Lower lobe of right lung (tissue), 2 donors: ENCODE data around the gene ACSM5. TPM values are rescaled to one million over a fixed set of nuclear protein-coding genes. Genes with fewer than 3 reads are reported as not detected.
"Not testable (repeated sequence)": the region's sequence is repeated elsewhere in the genome, so short reads cannot be mapped to it uniquely, and the experiment has no call there.

Source experiments
- ATAC-seq, 2 donors: fragments of 200-7000 bp; cut with Tn5 transposase; one replicate each; pipeline ENCODE4 v1.9.1; 2020 to 2022; ENCODE audit warnings: mild to moderate bottlenecking in 2 of 2, moderate library complexity in 2 of 2
- DNase-seq: peaks from one replicate; pipeline ENCODE4 v3.0.0-alpha.2; 2020
- H3K27ac ChIP-seq: fragments of 200-600 bp; one replicate; pipeline ENCODE4 v1.8.0; 2022
- H3K27me3 ChIP-seq: fragments of 200-600 bp; one replicate; pipeline ENCODE4 v1.8.0; 2022; ENCODE audit warnings: low read depth
- H3K36me3 ChIP-seq: fragments of 200-600 bp; one replicate; pipeline ENCODE4 v1.8.0; 2022; ENCODE audit warnings: mild to moderate bottlenecking
- H3K4me1 ChIP-seq: fragments of 200-600 bp; one replicate; pipeline ENCODE4 v1.8.0; 2022
- H3K4me3 ChIP-seq: fragments of 200-600 bp; one replicate; pipeline ENCODE4 v1.8.0; 2022; ENCODE audit warnings: mild to moderate bottlenecking
- H3K9me3 ChIP-seq: fragments of 200-600 bp; one replicate; pipeline ENCODE4 v1.8.0; 2022
- intact Hi-C: fragments of 100-400 bp; cut with DNase I; formaldehyde crosslinking; loops from one replicate; pipeline ENCODE4 v1.11.0; 2022
- total RNA-seq: library from RNA; stranded (reverse); fragmentation: NEBNext Ultra II Directional; extraction: Animal tissue kit (Norgen Biotek cat#: 25700); gene quantifications from one replicate; pipeline ENCODE4 v1.2.1, GENCODE V29; 2021
- TF ChIP-seq, protein P1 (sequence below): fragments of 200-600 bp; IDR thresholded peaks from one replicate; pipeline ENCODE4 v1.8.0; 2022; ENCODE audit warnings: antibody characterized with exemption, mild to moderate bottlenecking
- donor health status: DM: no; HTN: yes; CAD: no; lungs with severe emphysema.

ACSM5 gene
- total RNA-seq, 1 donor from 2014 or later = 4.3 TPM

DNA sequence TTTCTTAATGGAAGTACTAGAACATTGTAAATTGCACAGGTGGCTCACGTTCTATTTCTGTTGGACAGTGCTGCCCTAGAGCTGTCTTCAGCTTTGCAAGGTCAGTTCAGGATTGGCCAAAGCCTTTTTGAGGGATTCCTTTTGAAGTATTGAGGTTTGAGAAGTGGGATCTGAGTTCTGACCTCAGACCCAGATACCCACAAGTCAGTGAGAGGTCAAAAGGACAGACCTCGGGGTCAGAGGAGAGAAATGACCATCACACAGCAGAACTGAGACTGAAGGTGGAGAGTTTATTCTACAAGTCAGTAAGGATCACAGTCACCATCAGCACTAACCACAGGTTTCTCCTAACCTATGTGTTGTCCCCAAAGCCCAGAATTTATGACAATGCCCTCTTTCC is 1.7 kb downstream of the ACSM5 start:
- ATAC-seq = no peak
- no peak overlapping the region for H3K27ac ChIP-seq

DNA sequence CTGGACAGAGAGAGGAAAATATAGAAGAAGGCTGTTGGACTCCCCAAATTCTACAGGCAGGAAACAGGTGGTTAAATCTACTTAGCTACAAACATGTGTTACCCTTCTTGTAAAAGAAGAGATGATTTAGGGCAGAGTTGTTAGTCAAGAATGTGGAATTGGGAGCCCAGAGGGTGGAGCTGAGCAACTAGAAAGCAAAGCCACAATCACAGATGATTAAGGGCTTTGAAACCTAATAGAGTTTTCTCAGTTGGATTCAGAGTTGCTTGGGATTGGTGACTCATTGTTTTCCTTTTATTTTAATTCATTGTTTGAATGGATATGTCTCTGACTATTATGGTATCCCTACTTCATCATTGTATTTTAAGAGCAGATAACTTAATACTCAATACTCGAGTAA is 6.2 kb downstream of the ACSM5 start:
- Histone ChIP-seq H3K27me3 (no peaks in the 10 kb centered on the region), H3K9me3 (no peaks in the 10 kb centered on the region), H3K27ac (no peak overlapping the region), H3K4me1 (no peaks in the 10 kb centered on the region), H3K4me3 (no peak overlapping the region), H3K36me3 (no peaks in the 10 kb centered on the region)
- no peak for ATAC-seq
- intact Hi-C loops = no loop called here
- DNase-seq = no peak
- TF ChIP-seq, protein P1, sequence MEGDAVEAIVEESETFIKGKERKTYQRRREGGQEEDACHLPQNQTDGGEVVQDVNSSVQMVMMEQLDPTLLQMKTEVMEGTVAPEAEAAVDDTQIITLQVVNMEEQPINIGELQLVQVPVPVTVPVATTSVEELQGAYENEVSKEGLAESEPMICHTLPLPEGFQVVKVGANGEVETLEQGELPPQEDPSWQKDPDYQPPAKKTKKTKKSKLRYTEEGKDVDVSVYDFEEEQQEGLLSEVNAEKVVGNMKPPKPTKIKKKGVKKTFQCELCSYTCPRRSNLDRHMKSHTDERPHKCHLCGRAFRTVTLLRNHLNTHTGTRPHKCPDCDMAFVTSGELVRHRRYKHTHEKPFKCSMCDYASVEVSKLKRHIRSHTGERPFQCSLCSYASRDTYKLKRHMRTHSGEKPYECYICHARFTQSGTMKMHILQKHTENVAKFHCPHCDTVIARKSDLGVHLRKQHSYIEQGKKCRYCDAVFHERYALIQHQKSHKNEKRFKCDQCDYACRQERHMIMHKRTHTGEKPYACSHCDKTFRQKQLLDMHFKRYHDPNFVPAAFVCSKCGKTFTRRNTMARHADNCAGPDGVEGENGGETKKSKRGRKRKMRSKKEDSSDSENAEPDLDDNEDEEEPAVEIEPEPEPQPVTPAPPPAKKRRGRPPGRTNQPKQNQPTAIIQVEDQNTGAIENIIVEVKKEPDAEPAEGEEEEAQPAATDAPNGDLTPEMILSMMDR = no peak

More for the DNA sequence above, 1.7 kb downstream of the ACSM5 start:
- intact Hi-C loops = no loop called here
- TF ChIP-seq, protein P1 = no peak
- H3K4me1 ChIP-seq = no peaks in the 10 kb centered on the region
- no peaks in the 10 kb centered on the region for H3K9me3 ChIP-seq
- no peak overlapping the region for H3K4me3 ChIP-seq
- no peaks in the 10 kb centered on the region for H3K27me3 ChIP-seq
- H3K36me3 ChIP-seq = no peaks in the 10 kb centered on the region
- DNase-seq = no peak

DNA sequence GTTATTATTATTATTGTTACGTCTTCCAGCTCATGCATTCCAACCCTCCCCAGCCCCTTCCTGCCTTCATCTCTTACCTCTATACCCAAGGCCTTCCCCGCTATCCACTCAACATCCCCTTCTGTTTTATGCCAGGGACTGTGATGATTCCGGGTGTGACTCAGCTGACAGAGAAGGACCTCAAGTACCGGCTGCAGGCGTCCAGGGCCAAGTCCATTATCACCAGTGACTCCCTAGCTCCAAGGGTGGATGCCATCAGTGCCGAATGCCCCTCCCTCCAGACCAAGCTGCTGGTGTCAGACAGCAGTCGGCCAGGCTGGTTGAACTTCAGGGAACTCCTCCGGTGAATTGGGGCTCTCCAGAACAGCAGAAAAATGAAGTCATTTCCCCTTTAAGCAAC is 9.8 kb downstream of the ACSM5 start:
- H3K9me3 ChIP-seq, intact Hi-C loops, H3K27me3 ChIP-seq, H3K4me1 ChIP-seq, ATAC-seq, H3K4me3 ChIP-seq, DNase-seq, H3K27ac ChIP-seq, H3K36me3 ChIP-seq: not testable (repeated sequence)

DNA sequence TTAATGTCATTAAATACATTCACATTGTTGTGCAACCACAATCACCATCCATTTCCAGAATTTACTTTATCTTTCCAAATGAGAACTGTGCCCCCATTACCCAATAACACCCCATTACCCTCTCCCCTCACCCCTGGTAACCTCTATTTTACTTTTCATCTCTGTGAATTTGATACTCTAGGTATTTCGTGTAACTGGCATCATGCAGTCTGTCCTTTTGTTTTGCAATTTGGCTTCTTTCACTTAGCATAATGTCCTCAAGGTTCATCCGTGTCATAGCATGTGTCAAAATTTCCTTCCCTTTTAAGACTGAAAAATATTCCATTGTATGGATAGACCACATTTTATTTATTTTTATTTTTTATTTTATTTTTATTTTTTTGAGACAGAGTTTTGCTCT is 12.4 kb downstream of the ACSM5 start:
- H3K4me1 ChIP-seq, H3K9me3 ChIP-seq, H3K36me3 ChIP-seq, ATAC-seq, H3K27ac ChIP-seq, H3K27me3 ChIP-seq, intact Hi-C loops, H3K4me3 ChIP-seq, DNase-seq: not testable (repeated sequence)

DNA sequence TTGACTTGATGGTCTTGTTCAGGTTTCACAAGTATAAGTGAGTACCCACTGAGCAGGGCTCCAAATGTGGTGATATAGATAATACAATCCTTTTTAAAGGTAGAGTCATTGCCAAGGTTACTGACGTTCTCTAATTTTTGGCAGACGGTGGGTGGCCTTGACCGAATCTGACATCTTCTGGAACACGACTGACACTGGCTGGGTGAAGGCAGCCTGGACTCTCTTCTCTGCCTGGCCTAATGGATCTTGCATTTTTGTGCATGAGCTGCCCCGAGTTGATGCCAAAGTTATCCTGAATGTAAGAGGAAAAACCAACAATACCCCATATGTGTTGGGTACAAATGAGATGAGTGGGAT is 14.4 kb downstream of the ACSM5 start:
- intact Hi-C loops, H3K4me3 ChIP-seq, H3K27me3 ChIP-seq: not testable (repeated sequence)

DNA sequence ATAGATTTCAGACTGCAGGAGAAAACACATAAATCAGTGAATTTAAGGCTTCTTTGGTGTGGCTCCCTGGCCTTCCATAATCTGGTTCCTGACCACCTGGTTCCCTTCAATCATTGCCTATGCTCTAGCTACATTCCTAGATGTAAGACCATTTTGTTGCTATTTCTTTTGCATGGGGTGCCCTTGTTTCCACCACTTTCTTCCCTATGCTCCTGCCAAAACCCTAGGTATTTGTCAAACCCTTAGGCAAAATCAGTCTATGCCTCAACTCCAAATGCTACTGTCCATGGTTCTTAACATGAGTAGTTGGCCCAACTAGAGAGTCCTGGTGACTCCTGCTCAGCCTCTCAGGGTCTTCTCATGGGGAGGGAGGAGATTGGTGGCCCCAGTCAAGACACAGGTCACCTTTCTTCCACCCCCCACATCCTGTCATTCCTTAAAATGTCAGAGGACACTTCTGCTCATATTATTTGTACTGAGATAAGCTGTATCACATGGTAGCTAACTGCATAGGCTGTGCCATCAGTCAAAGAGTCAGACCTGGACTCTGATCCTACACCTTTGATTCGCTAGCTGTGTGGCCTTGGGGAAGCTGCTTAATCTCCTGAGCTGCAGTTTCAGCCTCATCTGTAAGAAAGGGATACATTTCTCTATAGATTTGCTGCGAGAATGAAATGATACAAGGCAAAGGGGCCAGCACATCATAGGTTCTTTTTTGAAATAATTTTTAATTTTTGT is 15.0 kb downstream of the ACSM5 start:
- intact Hi-C loops = no loop called here
- no peak overlapping the region for H3K4me3 ChIP-seq
- ATAC-seq (no peak), DNase-seq (no peak)
- H3K27me3 ChIP-seq = no peaks in the 10 kb centered on the region
- no peak overlapping the region for H3K27ac ChIP-seq
- H3K4me1 ChIP-seq = no peaks in the 10 kb centered on the region
- H3K36me3 ChIP-seq = no peaks in the 10 kb centered on the region
- no peaks in the 10 kb centered on the region for H3K9me3 ChIP-seq
- TF ChIP-seq, protein P1 = no peak

More for the DNA sequence above, 14.4 kb downstream of the ACSM5 start:
- not testable (repeated sequence) for H3K36me3 ChIP-seq, ATAC-seq, DNase-seq, H3K4me1 ChIP-seq, H3K9me3 ChIP-seq, H3K27ac ChIP-seq

DNA sequence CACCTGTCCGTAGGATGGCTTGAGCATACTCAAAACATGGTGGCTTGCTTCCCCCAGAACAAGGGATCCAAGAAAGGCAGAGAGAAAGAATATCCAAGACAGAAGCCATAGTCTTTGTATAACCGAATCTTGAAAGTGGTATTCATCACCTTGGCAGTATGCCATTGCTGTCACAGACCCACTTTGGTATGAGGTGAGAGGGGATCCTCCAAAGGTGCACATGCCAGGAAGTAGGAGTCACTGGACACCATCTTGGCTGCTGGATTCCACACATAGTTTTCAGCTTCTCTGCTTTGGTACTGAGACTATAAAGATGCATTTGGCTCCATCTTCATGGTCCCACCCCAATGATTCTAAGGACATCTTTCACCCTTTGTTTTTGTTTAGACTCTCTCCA is 18.1 kb downstream of the ACSM5 start:
- DNase-seq, H3K36me3 ChIP-seq, H3K4me3 ChIP-seq, H3K4me1 ChIP-seq, H3K27me3 ChIP-seq, H3K27ac ChIP-seq, ATAC-seq, H3K9me3 ChIP-seq, intact Hi-C loops: not testable (repeated sequence)

DNA sequence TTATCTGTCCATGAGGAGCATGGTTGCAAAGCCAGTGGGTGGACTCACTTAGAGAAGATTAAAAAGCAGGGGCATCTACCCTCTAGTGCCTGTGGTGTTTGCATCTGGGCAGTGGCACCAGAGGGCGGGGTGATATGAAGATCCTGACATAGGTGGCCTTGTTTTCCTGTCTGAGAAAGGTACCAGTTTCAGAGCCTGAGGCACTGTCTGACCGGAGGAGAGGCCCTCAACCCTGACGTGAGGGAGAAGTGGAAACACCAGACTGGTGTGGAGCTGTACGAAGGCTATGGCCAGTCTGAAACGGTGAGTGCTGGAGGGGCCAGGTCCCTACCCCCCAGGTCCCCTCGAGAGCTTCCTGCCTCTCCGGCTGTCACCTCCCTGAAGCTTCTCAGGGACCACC is 20.2 kb downstream of the ACSM5 start:
- H3K4me3 ChIP-seq, H3K27ac ChIP-seq, ATAC-seq, H3K36me3 ChIP-seq, H3K4me1 ChIP-seq, DNase-seq, intact Hi-C loops, H3K9me3 ChIP-seq, H3K27me3 ChIP-seq: not testable (repeated sequence)

DNA sequence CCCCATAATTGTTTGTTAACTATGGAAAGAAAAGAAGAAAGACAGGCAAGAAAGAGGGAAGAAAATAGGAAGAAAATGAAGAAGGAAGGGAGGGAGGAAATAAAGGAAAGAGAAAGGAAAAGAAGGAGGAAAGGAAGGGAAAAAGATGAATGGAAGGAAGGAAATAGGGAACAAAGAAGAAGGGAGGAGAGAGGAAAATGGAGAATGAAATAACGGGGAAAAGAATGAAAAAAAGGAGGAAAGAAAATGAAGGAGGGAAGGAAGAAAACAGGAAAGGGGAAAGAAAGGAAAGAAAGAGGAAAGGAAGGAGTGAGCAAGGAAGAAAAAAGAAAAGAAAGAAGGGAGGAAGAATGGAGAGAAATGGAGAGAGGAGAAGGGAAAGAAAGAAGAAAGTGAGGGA is 21.1 kb downstream of the ACSM5 start:
- ATAC-seq, DNase-seq, H3K9me3 ChIP-seq, H3K4me1 ChIP-seq, intact Hi-C loops, H3K36me3 ChIP-seq, H3K27me3 ChIP-seq, H3K4me3 ChIP-seq, H3K27ac ChIP-seq: not testable (repeated sequence)
